Thoracic aorta (tissue), 2 donors: Measurements from ENCODE around the gene TLX2. TPM values are rescaled to one million over a fixed set of nuclear protein-coding genes. Genes with fewer than 3 reads are reported as not detected.
A peak's percentile ranks its signal among the peaks of the same experiment; 100 is the strongest.

Experiments used
- ATAC-seq: fragments of 150-250 bp; one replicate; pipeline ENCODE4 v1.8.0; 2017; ENCODE audit warnings: low read depth; ENCODE audit not compliant: insufficient number of reproducible peaks, low FRiP score
- DNase-seq: peaks from one replicate; pipeline ENCODE4 v3.0.0-alpha.2; 2020; ENCODE audit warnings: low spot score
- H3K27ac ChIP-seq, 2 donors: fragments of 200-600 bp; sonication (generic); 1 replicate in 1 of 2; 2 replicates in 1 of 2; pipeline ENCODE4 v1.5.1; 2016; ENCODE audit warnings: mild to moderate bottlenecking in 2 of 2, moderate library complexity in 2 of 2
- H3K27me3 ChIP-seq: fragments of 200-600 bp; sonication (generic); replicated peaks from 2 replicates; pipeline ENCODE4 v1.6.0; 2016; ENCODE audit warnings: mild to moderate bottlenecking; ENCODE audit not compliant: insufficient read depth
- H3K36me3 ChIP-seq: fragments of 200-600 bp; sonication (generic); one replicate; pipeline ENCODE4 v1.5.1; 2016
- H3K4me1 ChIP-seq, 2 donors: fragments of 200-600 bp; sonication (generic); 1 replicate in 1 of 2; 2 replicates in 1 of 2; pipeline versions ENCODE4 v1.5.1 to v1.6.0; 2016; ENCODE audit warnings: low read depth in 2 of 2, mild to moderate bottlenecking in 1 of 2; ENCODE audit not compliant: control insufficient read depth in 1 of 2
- H3K4me3 ChIP-seq: fragments of 200-600 bp; sonication (generic); 2 replicates; pipeline ENCODE4 v1.5.1; 2016; ENCODE audit warnings: mild to moderate bottlenecking
- H3K9me3 ChIP-seq: fragments of 200-600 bp; sonication (generic); 2 replicates; pipeline ENCODE4 v1.5.1; 2016
- CTCF ChIP-seq: fragments of 200-600 bp; sonication (generic); IDR thresholded peaks from one replicate; pipeline ENCODE4 v1.5.1; 2019; ENCODE audit warnings: antibody characterized with exemption
- total RNA-seq, 2 donors: library from RNA; depleted of rRNA; stranded (reverse); fragments of >200 nt; gene quantifications; one replicate each; pipeline versions ENCODE4 v1.1.0 to v1.2.3, GENCODE V29; 2016

Gene TLX2
- total RNA-seq, 2 donors from 2014 or later = not detected

DNA sequence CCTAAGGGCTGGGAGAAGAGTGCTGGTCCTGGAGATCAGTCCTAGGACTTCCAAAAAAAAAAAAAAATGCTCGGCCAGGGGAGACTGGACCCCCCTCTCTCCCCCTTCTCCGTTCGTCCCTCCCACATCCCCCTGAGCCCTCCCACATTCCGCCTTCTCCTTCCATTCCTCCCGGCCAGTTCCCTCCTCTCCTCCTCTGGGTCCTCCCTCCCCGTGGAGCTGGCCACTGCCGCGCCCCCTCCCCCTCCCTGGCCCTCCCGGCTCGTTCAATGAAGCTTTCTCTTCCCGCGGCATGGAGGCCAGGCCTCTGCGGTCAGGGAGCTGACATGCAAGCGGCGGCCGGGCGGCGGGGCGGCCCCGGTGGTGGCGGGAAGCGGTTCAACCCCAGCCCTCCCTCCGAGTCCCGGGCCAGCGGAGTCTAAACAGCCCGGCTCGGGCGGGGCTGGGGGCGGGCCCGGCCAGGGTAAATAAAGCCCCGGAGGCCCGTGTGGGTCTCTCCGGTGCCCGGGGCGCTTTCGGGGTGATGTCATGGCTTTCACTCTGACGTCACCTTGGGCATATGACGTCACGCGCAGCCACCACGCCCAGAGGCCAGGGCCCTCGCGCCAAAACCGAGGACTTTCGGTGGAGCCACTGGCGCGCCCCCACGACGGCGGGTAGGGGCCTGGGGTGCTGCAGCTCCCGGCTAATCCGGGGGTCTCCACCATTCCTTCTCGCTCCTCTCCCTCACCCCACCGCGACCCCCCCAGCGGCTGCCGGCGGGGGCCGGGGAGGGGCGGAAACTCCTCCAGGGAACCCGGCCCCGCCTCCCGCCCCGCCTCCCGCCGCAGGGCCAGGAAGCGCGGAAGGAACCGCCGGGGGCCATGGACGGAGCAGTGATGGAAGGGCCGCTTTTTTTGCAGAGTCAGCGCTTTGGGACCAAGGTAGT, 39.9 kb downstream of the TLX2 start, which contains the start of the genes DOK1 and LOXL3:
Gene DOK1, plus strand, starts transcription at position 829 of the 928 bp plus-strand sequence. Its CDS starts 35 bp downstream, at position 864.
Gene LOXL3, minus strand, starts transcription at position 51 of the 928 bp plus-strand sequence. CDS start 1,308 bp downstream, outside the sequence.
- Histone ChIP-seq H3K4me1 (peaks cover 6 to 22% of the 10 kb centered on the region in 2 donors), H3K27me3 (no peaks in the 10 kb centered on the region), H3K36me3 (peaks cover 4% of the 10 kb centered on the region), H3K27ac (peak within 1 kb of the TSS; percentile 86 to 92), H3K9me3 (no peaks in the 10 kb centered on the region), H3K4me3 (peak within 1 kb of the TSS; percentile 82)
- DNase-seq = peak; percentile 56
- ATAC-seq = peak; percentile 89
- TF ChIP-seq CTCF = no peak

DNA sequence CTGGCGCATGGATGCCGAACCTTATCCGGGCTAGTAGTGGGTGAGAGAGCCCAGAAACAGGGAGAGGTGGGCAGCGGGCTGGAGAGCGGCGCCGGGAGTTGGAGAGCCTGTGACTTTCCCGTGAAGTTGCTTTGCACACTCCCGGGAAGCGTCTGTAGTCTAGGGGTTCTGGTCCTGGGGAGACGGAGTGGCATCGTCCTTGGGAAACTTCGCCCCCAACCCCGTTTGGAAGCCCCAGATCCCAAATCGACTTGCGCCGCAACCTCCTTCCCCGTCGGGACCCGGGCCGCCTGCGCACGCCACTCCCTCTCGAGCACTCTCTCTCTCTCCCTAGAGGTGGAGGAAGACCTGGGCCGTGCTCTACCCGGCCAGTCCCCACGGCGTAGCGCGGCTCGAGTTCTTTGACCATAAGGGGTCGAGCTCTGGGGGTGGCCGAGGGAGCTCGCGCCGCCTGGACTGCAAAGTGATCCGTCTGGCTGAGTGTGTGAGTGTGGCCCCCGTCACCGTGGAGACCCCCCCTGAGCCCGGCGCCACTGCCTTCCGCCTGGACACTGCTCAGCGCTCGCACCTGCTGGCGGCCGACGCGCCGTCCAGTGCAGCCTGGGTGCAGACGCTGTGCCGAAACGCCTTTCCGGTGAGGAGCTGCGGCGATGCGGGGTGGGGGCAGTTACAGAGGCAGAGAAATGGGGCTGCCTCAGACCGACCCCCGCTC, 40.7 kb downstream of the TLX2 start:
- H3K4me3 ChIP-seq = peak overlapping the region; percentile 82
- peaks cover 4% of the 10 kb centered on the region for H3K36me3 ChIP-seq
- no peak for DNase-seq
- no peak for TF ChIP-seq CTCF
- no peak for ATAC-seq
- peaks cover 0 to 15% of the 10 kb centered on the region in 2 donors for H3K4me1 ChIP-seq
- no peaks in the 10 kb centered on the region for H3K27me3 ChIP-seq
- peak overlapping the region; percentile 86 to 92 for H3K27ac ChIP-seq
- H3K9me3 ChIP-seq = no peaks in the 10 kb centered on the region

DNA sequence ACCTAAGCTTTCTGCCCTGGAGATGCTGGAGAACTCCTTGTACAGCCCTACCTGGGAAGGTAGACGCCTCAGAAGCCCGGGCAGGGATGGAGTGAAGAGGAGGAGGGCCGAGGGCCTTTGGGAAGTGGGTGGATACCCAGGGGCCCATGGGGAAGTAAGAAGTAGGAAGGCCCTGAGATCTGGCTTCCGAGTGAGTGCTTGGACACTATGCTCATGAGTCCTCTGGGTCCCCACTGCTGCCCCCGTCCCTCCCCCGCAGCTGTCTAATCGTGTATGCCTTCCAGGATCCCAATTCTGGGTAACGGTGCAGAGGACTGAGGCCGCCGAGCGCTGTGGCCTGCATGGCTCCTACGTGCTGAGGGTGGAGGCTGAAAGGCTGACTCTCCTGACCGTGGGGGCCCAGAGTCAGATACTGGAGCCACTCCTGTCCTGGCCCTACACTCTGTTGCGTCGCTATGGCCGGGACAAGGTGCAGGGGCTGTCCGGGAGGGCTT, 41.4 kb downstream of the TLX2 start:
- no peak for ATAC-seq
- Histone ChIP-seq H3K4me3 (peak overlapping the region; percentile 82), H3K4me1 (peaks cover 0 to 15% of the 10 kb centered on the region in 2 donors), H3K36me3 (peaks cover 4% of the 10 kb centered on the region), H3K9me3 (no peaks in the 10 kb centered on the region), H3K27ac (peak overlapping the region in 1 of 2 donors; percentile 92), H3K27me3 (no peaks in the 10 kb centered on the region)
- DNase-seq = no peak
- TF ChIP-seq CTCF = no peak

GRCh38 chr2:74556159-74556558, 41.9 kb downstream of the TLX2 start:
- ATAC-seq (no peak), DNase-seq (no peak)
- no peaks in the 10 kb centered on the region for H3K9me3 ChIP-seq
- no peaks in the 10 kb centered on the region for H3K27me3 ChIP-seq
- no peak overlapping the region for H3K27ac ChIP-seq
- H3K4me3 ChIP-seq = peak overlapping the region; percentile 82
- H3K36me3 ChIP-seq = peaks cover 4% of the 10 kb centered on the region
- H3K4me1 ChIP-seq = peaks cover 0 to 15% of the 10 kb centered on the region in 2 donors
- no peak for TF ChIP-seq CTCF
